Uterus (tissue), 4 donors: ENCODE data around the gene PCNX1. TPM values are rescaled to one million over a fixed set of nuclear protein-coding genes. Genes with fewer than 3 reads are reported as not detected.
"Not testable (repeated sequence)": the region's sequence is repeated elsewhere in the genome, so short reads cannot be mapped to it uniquely, and the experiment has no call there.

Experiments used
- DNase-seq, 2 donors: peaks; one replicate each; pipeline ENCODE4 v3.0.0-alpha.2; 2019 to 2020
- H3K27ac ChIP-seq, 2 donors: fragments of 200-600 bp; sonication (generic); 1 replicate in 1 of 2; 2 replicates in 1 of 2; pipeline ENCODE4 v1.5.1; 2016 to 2018
- H3K27me3 ChIP-seq, 2 donors: fragments of 200-600 bp; sonication (generic); one replicate each; pipeline ENCODE4 v1.5.1; 2018 to 2019; ENCODE audit warnings: control low read depth in 1 of 2
- H3K36me3 ChIP-seq, 2 donors: fragments of 200-600 bp; sonication (generic); one replicate each; pipeline ENCODE4 v1.5.1; 2019; ENCODE audit warnings: control low read depth in 1 of 2
- H3K4me1 ChIP-seq, 2 donors: fragments of 200-600 bp; sonication (generic); one replicate each; pipeline ENCODE4 v1.5.1; 2018 to 2019; ENCODE audit warnings: control low read depth in 1 of 2
- H3K4me3 ChIP-seq, 2 donors: fragments of 200-600 bp; sonication (generic); 1 replicate in 1 of 2; 2 replicates in 1 of 2; pipeline ENCODE4 v1.5.1; 2018 to 2019; ENCODE audit warnings: mild to moderate bottlenecking in 1 of 2
- H3K9me3 ChIP-seq, 2 donors: fragments of 200-600 bp; sonication (generic); one replicate each; pipeline ENCODE4 v1.5.1; 2019; ENCODE audit warnings: control low read depth in 1 of 2
- POLR2A ChIP-seq, 2 donors: fragments of 450-650 bp; IDR thresholded peaks; one replicate each; pipeline ENCODE4 v1.6.1; 2016; ENCODE audit warnings: antibody characterized with exemption in 2 of 2, mild to moderate bottlenecking in 1 of 2, moderate library complexity in 1 of 2
- intact Hi-C: fragments of 100-400 bp; cut with DNase I; formaldehyde crosslinking; loops from one replicate; pipeline ENCODE4 v1.15.1; 2023; ENCODE audit warnings: low total_unique reads
- total RNA-seq, 4 donors: library from RNA; depleted of rRNA in 3 of 4; stranded (reverse); fragments of >200 nt in 3 of 4; gene quantifications; one replicate each; pipeline versions ENCODE4 v1.1.0 to v1.2.4, GENCODE V29; 2014 to 2023
- TF ChIP-seq, protein P1 (sequence below), 4 experiments: fragments of 200-600 bp in 2 of 4; fragments of 450-650 bp in 2 of 4; sonication (generic) in 2 of 4; IDR thresholded peaks; one replicate each; pipeline ENCODE4 v1.5.1; 2016 to 2019; ENCODE audit warnings: antibody characterized with exemption in 4 of 4, mild to moderate bottlenecking in 2 of 4, moderate library complexity in 1 of 4
- donor health status: DM: yes; HTN: yes; CAD: no.

The PCNX1 gene
- total RNA-seq, 4 donors from 2014 or later, result 34.6 to 112 (median 90.3) TPM

DNA sequence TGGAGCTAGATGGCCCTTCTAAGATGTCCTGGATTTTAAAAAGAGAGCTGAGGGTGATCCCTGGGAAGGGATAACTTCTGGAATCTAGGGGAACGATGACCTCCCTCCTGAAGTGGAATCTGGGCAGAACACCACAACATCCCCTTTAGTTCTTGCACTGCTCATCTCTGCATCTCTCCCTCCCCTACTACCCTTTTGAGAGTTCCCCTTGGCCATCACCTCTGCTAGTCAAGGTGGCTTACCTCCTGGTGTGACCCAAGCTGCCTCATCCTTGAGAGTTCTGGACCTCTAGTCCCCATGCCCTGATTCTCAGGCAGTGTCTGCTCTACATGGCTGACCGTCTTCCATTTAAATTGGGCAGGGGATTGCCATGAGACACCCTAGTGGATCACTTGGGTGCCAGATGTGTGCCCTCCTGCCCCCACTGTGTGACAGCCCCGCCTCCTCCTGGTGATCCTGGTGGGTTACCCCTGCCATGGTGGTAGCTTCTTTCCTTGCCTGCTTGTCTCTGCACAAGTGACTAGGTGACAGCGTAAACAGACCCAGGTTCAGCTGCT lies 216.4 kb downstream of the PCNX1 start:
- H3K9me3 ChIP-seq, result no peaks in the 10 kb centered on the region
- intact Hi-C loops, result no loop called here
- no peaks in the 10 kb centered on the region for H3K27me3 ChIP-seq
- DNase-seq, result no peak
- no peak overlapping the region for H3K4me3 ChIP-seq
- no peaks in the 10 kb centered on the region for H3K36me3 ChIP-seq
- TF ChIP-seq, protein P1, sequence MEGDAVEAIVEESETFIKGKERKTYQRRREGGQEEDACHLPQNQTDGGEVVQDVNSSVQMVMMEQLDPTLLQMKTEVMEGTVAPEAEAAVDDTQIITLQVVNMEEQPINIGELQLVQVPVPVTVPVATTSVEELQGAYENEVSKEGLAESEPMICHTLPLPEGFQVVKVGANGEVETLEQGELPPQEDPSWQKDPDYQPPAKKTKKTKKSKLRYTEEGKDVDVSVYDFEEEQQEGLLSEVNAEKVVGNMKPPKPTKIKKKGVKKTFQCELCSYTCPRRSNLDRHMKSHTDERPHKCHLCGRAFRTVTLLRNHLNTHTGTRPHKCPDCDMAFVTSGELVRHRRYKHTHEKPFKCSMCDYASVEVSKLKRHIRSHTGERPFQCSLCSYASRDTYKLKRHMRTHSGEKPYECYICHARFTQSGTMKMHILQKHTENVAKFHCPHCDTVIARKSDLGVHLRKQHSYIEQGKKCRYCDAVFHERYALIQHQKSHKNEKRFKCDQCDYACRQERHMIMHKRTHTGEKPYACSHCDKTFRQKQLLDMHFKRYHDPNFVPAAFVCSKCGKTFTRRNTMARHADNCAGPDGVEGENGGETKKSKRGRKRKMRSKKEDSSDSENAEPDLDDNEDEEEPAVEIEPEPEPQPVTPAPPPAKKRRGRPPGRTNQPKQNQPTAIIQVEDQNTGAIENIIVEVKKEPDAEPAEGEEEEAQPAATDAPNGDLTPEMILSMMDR (IDR thresholded peaks at IDR 0.05), result no peak
- TF ChIP-seq POLR2A (IDR thresholded peaks at IDR 0.05), result no peak
- H3K4me1 ChIP-seq, result no peaks in the 10 kb centered on the region
- no peak overlapping the region for H3K27ac ChIP-seq

DNA sequence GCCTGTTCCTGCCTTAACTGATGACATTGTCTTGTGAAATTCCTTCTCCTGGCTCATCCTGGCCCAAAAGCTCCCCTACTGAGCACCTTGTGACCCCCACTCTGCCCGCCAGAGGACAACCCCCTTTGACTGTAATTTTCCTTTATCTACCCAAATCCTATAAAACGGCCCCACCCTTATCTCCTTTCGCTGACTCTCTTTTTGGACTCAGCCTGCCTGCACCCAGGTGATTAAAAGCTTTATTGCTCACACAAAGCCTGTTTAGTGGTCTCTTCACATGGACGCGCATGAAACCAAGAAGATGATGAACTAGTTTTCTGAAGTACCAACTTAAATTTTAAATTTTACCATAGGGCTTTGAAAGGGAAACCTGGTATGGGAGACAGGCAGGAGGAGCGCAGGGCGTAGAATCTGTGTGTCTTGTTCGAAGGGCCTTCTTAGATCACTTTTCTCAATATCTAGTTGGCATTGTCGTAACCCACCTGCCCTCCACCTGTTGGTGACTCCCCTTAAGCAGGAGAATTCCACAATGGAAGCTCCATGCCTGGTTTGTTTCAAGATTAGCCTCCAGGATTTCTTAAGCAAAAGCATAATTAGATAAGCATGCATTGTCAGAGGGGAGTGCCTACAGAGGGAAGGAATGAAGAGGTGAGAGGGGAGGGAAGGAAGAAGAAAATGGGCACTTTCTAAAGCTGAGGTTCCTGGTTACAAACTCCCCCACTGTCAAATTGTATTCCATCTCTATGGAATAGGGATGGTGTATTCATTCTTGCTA lies 222.6 kb downstream of the PCNX1 start:
- H3K4me1 ChIP-seq, H3K4me3 ChIP-seq, H3K27me3 ChIP-seq, H3K27ac ChIP-seq, H3K9me3 ChIP-seq, H3K36me3 ChIP-seq, intact Hi-C loops, DNase-seq: not testable (repeated sequence)

DNA sequence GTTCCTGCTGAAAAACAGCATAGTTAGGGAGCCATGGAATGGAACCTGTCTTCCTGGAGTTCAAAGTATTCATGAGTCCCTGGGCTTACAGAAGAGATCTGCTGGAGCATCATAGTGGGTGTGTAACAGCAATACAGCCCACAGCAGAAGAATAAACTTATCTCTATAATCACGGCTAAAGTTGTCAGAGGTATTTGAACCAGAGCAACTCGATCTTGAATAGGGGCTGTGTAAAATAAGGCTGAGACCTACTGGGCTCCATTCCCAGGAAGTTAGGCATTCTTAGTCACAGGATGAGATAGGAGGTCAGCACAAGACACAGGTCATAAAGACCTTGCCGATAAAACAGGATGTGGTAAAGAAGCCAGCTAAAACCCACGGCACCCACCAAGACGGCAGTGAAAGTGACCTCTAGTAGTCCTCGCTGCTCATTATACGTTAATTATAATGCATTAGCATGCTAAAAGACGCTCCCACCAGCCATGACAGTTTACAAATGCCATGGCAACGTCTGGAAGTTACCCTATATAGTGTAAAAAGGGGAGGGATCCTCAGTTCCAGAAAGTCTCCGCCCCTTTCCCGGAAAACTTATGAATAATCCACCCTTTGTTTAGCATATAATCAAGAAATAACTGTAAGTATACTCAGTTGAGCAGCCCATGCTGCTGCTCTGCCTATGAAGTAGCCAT lies 223.4 kb downstream of the PCNX1 start:
- intact Hi-C loops, result no loop called here
- H3K36me3 ChIP-seq, result no peaks in the 10 kb centered on the region
- H3K4me1 ChIP-seq, result no peaks in the 10 kb centered on the region
- no peak for DNase-seq
- H3K27ac ChIP-seq, result no peak overlapping the region
- H3K9me3 ChIP-seq, result no peaks in the 10 kb centered on the region
- TF ChIP-seq POLR2A (IDR thresholded peaks at IDR 0.05), result no peak
- TF ChIP-seq, protein P1 (IDR thresholded peaks at IDR 0.05), result no peak
- H3K4me3 ChIP-seq, result no peak overlapping the region
- H3K27me3 ChIP-seq, result no peaks in the 10 kb centered on the region

DNA sequence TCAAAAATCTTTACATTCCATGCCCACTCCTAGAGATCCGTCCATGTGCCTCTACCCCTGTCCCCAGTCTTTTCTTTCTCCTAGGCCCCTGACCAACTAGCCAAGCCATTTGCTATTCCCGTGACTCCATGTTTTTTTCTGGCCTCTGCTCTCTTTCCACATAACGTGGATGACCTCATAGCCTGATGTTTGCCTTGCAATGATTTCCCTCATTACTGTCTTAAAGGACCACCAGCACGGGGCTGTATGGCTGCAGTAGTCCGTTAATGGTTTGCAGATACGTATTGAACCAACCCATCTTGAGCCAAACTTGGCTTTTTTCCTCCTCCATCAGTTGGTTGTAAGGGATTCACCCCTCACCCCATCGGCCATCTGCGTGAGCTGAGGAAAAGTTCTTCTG lies 226.0 kb downstream of the PCNX1 start:
- DNase-seq, result no peak
- TF ChIP-seq POLR2A (IDR thresholded peaks at IDR 0.05), result no peak
- TF ChIP-seq, protein P1 (IDR thresholded peaks at IDR 0.05), result no peak
- Histone ChIP-seq H3K4me3 (no peak overlapping the region), H3K36me3 (no peaks in the 10 kb centered on the region), H3K9me3 (no peaks in the 10 kb centered on the region), H3K27ac (no peak overlapping the region), H3K27me3 (no peaks in the 10 kb centered on the region), H3K4me1 (no peaks in the 10 kb centered on the region)
- intact Hi-C loops, result no loop called here

DNA sequence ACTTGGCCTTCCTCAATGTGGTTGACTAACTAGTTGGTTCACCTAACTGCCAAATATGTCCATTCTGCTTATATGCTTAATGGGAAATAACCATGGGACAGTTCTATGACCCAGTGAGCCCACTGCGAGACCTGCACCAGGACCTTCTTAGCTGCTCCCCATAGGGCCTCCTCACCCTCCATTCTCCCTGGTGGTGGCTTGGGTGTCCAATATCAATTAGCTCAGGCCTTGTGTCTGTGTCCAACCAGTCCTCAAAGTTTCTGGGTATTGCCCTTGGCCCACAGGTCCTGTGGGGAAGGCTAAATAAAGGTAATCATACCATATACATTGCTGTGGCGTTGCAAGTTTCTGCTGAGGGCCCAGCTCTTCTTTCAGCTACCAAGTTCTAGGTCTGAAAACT lies 228.2 kb downstream of the PCNX1 start:
- no peaks in the 10 kb centered on the region for H3K27me3 ChIP-seq
- intact Hi-C loops, result no loop called here
- H3K4me1 ChIP-seq, result no peaks in the 10 kb centered on the region
- H3K36me3 ChIP-seq, result no peaks in the 10 kb centered on the region
- no peak for DNase-seq
- no peak for TF ChIP-seq POLR2A (IDR thresholded peaks at IDR 0.05)
- TF ChIP-seq, protein P1 (IDR thresholded peaks at IDR 0.05), result no peak
- no peak overlapping the region for H3K4me3 ChIP-seq
- H3K27ac ChIP-seq, result no peak overlapping the region
- no peaks in the 10 kb centered on the region for H3K9me3 ChIP-seq
